Raji (cell line): ENCODE data around the gene AGMO.

Experiments used
- POLR2A ChIP-seq: IDR thresholded peaks from 2 replicates; pipeline ENCODE4 v1.6.1; 2011; ENCODE audit warnings: low read depth, low read length, control low read depth; ENCODE audit not compliant: insufficient read depth

AGMO gene

GRCh38 chr7:15546272-15546792 is 15.5 kb downstream of the AGMO start:
- TF ChIP-seq POLR2A, result no peak

GRCh38 chr7:15544050-15544449 is 17.8 kb downstream of the AGMO start:
- TF ChIP-seq POLR2A, result no peak

GRCh38 chr7:15543256-15543655 is 18.6 kb downstream of the AGMO start:
- no peak for TF ChIP-seq POLR2A

GRCh38 chr7:15527648-15528047 is 34.2 kb downstream of the AGMO start:
- TF ChIP-seq POLR2A, result no peak

- no peak for TF ChIP-seq POLR2A
These were observed 36.1 kb downstream of the AGMO start for GRCh38 chr7:15525652-15526263.

GRCh38 chr7:15524077-15524476 is 37.7 kb downstream of the AGMO start:
- no peak for TF ChIP-seq POLR2A

GRCh38 chr7:15515252-15515651 is 46.6 kb downstream of the AGMO start:
- TF ChIP-seq POLR2A, result no peak

- TF ChIP-seq POLR2A, result no peak
These were observed 53.6 kb downstream of the AGMO start for GRCh38 chr7:15508258-15508657.

GRCh38 chr7:15507708-15508107 is 54.1 kb downstream of the AGMO start:
- TF ChIP-seq POLR2A, result no peak

- no peak for TF ChIP-seq POLR2A
These were observed 54.6 kb downstream of the AGMO start for GRCh38 chr7:15507171-15507570.

- TF ChIP-seq POLR2A, result no peak
These were observed 56.1 kb downstream of the AGMO start for GRCh38 chr7:15505761-15506160.

- TF ChIP-seq POLR2A, result no peak
These were observed 57.5 kb downstream of the AGMO start for GRCh38 chr7:15504351-15504750.

- no peak for TF ChIP-seq POLR2A
These were observed 58.1 kb downstream of the AGMO start for GRCh38 chr7:15503603-15504290.

- no peak for TF ChIP-seq POLR2A
These were observed 63.4 kb downstream of the AGMO start for GRCh38 chr7:15498465-15498864.

GRCh38 chr7:15495170-15495569 is 66.6 kb downstream of the AGMO start:
- no peak for TF ChIP-seq POLR2A

GRCh38 chr7:15494711-15495110 is 67.1 kb downstream of the AGMO start:
- no peak for TF ChIP-seq POLR2A
